ENCODE measurements around the gene SLC30A3.

DNA sequence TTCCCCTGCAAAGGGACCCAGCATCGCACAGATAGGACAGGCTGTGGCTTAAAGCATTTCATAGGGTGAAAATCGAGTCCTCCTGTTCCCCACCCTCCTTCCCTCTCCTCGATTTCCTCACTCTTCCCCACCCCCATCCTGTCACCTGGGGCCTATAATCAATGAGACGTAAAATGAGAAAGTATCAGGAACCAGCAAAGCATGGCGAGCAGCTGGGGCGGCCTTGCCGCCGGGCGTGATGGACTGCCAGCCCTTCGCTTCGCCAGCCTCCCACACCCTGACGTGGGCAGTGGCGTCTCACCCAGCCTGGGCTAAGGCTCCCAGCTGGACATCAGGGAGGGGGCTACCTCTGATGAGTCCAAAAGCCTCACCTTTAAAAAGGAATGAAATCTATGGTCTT lies 11.1 kb downstream of the SLC30A3 start:
- TF ChIP-seq TARDBP (IDR thresholded peaks at IDR 0.05) (no peak), HDGF (IDR thresholded peaks at IDR 0.05; ENCODE audit: borderline replicate concordance) (no peak), FOXA1 (IDR thresholded peaks at IDR 0.05) (no peak), SP1 (IDR thresholded peaks at IDR 0.05) (no peak), FOXK2 (IDR thresholded peaks at IDR 0.05) (no peak)

Data from HEK293T (cell line).